Fibroblast of mammary gland (primary cell): ENCODE data around the gene P4HB.

Source experiments
- DNase-seq: peaks from one replicate; pipeline ENCODE4 v3.0.0-alpha.2; 2010; ENCODE audit warnings: low read depth
- H3K4me3 ChIP-seq: 2 replicates; pipeline ENCODE4 v1.5.1; 2011; ENCODE audit warnings: low read depth, mild to moderate bottlenecking, low read length, moderate library complexity; ENCODE audit not compliant: control insufficient read depth
- CTCF ChIP-seq: conservative IDR thresholded peaks from 2 replicates; pipeline ENCODE4 v1.5.1; 2011; ENCODE audit warnings: low read depth, low read length, inconsistent platforms; ENCODE audit not compliant: control insufficient read depth, insufficient read depth

Gene P4HB

GRCh38 chr17:81871387-81872230 lies 11.3 kb upstream of the P4HB start:
- no peak for TF ChIP-seq CTCF
- H3K4me3 ChIP-seq = peak overlapping the region; percentile 64
- peak; percentile 83 for DNase-seq

- H3K4me3 ChIP-seq = peak within 1 kb of the TSS; percentile 76
- DNase-seq = peak; percentile 4
- TF ChIP-seq CTCF = no peak
Observed at GRCh38 chr17:81870981-81871386, 10.6 kb upstream of the P4HB start, which contains the start of gene ARHGDIA. Gene ARHGDIA (minus strand): TSS chr17:81871337. CDS start chr17:81869930, 1,407 bp downstream.

GRCh38 chr17:81870131-81870980 lies 10.0 kb upstream of the P4HB start:
- peak overlapping the region; percentile 76 for H3K4me3 ChIP-seq
- no peak for TF ChIP-seq CTCF
- DNase-seq = peak; percentile 69

DNA sequence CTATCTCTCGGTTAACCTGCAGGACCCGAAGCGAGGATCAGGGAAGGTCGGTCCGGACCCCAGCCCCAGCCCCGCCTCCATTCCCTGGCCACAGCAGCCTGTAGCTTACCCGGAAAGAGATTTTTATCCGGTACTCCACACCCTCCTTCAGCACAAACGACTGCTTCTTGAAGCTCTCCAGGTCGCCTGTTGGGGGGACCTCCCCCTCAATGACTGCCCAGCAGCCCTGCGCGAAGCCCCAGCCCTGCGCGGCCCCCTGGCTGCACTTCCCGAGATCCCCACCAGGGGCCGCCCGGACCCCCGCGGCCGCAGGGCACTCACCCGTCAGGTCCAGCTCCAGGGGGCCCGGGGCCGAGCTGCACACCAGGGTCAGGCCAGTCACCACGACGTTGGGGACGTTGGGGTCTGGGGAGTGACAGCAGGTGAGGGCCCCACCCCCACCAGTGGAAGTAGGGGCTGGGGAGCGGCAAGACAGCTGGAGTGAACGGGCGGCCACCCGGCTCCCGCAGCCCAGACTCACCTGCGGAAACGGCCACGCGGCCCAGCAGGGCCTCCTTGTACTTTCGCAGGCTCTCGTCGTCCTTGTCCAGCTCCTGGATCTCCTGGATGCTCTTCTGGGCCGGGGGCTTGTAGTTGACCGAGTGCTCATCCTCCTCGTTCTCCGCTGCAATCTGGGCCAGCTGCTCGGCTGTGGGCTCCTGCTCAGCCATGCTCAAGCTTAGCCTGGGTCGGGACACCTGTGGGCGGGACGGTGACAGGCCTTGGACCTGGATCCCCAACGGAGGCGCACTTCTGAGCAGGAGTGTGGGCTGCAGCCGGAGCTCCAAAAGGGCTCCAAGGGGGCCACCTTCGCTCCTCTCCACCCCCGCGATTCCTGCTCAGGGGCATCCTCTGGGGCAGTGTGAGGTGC lies 9.1 kb upstream of the P4HB start:
- H3K4me3 ChIP-seq = peak overlapping the region; percentile 76
- peak; percentile 27 for DNase-seq
- peak; percentile 45 for TF ChIP-seq CTCF

DNA sequence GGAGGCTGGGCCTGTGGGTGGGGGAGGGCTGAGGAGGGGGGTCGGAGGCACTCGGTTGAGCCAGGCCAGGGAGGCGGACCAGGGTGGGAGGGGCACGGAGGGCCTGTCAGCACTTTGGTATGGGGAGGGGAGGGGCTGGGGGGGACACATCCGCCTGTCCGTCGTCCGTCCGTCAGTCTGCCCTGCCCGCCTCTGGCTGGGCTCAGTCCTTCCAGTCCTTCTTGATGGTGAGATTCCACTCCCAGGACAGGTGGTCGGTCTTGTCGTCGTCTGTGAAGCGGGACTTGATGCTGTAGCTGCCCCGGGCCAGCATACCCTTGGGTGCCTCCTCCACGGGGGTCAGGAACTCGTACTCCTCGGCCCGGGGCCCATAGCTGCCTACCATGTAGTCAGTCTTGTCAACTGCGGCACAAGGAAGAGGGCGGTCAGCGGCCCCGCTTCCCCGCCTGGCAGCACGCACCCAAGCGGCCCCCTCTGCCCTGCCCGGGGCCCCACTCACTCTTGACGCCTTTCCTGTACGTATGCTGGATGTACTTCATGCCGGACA lies 8.4 kb upstream of the P4HB start:
- H3K4me3 ChIP-seq = peak overlapping the region; percentile 76
- no peak for TF ChIP-seq CTCF
- peak; percentile 89 for DNase-seq
